OCI-LY3 (cell line): ENCODE measurements around the gene LYPD5.
A peak's percentile ranks its signal among the peaks of the same experiment; 100 is the strongest.

Experiments used
- H2AFZ ChIP-seq: fragments of 200-600, 300-600 bp; shearing (Covaris generic); 2 replicates; pipeline ENCODE4 v1.6.0; 2014; ENCODE audit warnings: antibody characterized with exemption, low read depth, low read length
- H3K27ac ChIP-seq: fragments of 200-600, 300-600 bp; sonication (generic); 2 replicates; pipeline ENCODE4 v1.5.1; 2014; ENCODE audit warnings: mild to moderate bottlenecking, low read length, moderate library complexity, mixed read lengths
- H3K27me3 ChIP-seq: fragments of 200-600, 300-600 bp; sonication (generic); 2 replicates; pipeline ENCODE4 v1.6.1; 2014; ENCODE audit warnings: low read depth, low read length, mixed read lengths
- H3K36me3 ChIP-seq: fragments of 200-600, 300-600 bp; sonication (generic); replicated peaks from 2 replicates; pipeline ENCODE3; 2014; ENCODE audit warnings: low read depth, low read length, mixed read lengths
- H3K4me1 ChIP-seq: fragments of 300-600, 200-600 bp; sonication (generic); 2 replicates; pipeline ENCODE4 v1.6.1; 2014; ENCODE audit warnings: low read length, mixed read lengths
- H3K4me2 ChIP-seq: fragments of 200-600, 300-600 bp; sonication (generic); 2 replicates; pipeline ENCODE4 v1.6.1; 2014; ENCODE audit warnings: low read length, mixed read lengths
- H3K4me3 ChIP-seq: fragments of 300-600, 200-600 bp; sonication (generic); 2 replicates; pipeline ENCODE4 v1.5.1; 2014; ENCODE audit warnings: antibody characterized with exemption, mild to moderate bottlenecking, low read length, moderate library complexity
- H3K79me2 ChIP-seq: fragments of 300-600, 200-600 bp; shearing (Covaris generic); 2 replicates; pipeline ENCODE4 v1.6.1; 2014; ENCODE audit warnings: mild to moderate bottlenecking, low read length, mixed read lengths
- H3K9ac ChIP-seq: fragments of 300-600, 200-600 bp; shearing (Covaris generic); 2 replicates; pipeline ENCODE4 v1.6.0; 2014; ENCODE audit warnings: mild to moderate bottlenecking, low read length, moderate library complexity
- H3K9me3 ChIP-seq: fragments of 200-600, 300-600 bp; shearing (Covaris generic); 2 replicates; pipeline ENCODE4 v1.6.1; 2014; ENCODE audit warnings: low read length, mixed read lengths; ENCODE audit not compliant: insufficient read depth
- H4K20me1 ChIP-seq: fragments of 200-600, 300-600 bp; sonication (generic); 2 replicates; pipeline ENCODE4 v1.6.1; 2016; ENCODE audit warnings: low read length, mixed read lengths; ENCODE audit not compliant: insufficient read depth
- EZH2phosphoT487 ChIP-seq: fragments of 200-600 bp; shearing (Covaris generic); IDR thresholded peaks from 2 replicates; pipeline ENCODE4 v1.6.1; 2018; ENCODE audit warnings: antibody characterized with exemption, mixed run types, low read depth
- TF ChIP-seq, protein P1 (sequence below): fragments of 200-600, 300-600 bp; sonication (generic); IDR thresholded peaks from 2 replicates; pipeline ENCODE4 v1.5.1; 2014; ENCODE audit warnings: antibody characterized with exemption, low read length, low read depth

LYPD5 gene

GRCh38 chr19:43789029-43789428 lies 13.2 kb downstream of the LYPD5 start:
- Histone ChIP-seq H3K27ac (no peak overlapping the region), H2AFZ (no peak overlapping the region), H3K9ac (no peak overlapping the region), H3K36me3 (no peaks in the 10 kb centered on the region), H3K9me3 (no peaks in the 10 kb centered on the region), H3K4me3 (no peak overlapping the region), H4K20me1 (no peaks in the 10 kb centered on the region), H3K27me3 (no peaks in the 10 kb centered on the region), H3K4me2 (no peak overlapping the region), H3K79me2 (no peaks in the 10 kb centered on the region), H3K4me1 (peaks cover 18% of the 10 kb centered on the region)
- TF ChIP-seq, protein P1, sequence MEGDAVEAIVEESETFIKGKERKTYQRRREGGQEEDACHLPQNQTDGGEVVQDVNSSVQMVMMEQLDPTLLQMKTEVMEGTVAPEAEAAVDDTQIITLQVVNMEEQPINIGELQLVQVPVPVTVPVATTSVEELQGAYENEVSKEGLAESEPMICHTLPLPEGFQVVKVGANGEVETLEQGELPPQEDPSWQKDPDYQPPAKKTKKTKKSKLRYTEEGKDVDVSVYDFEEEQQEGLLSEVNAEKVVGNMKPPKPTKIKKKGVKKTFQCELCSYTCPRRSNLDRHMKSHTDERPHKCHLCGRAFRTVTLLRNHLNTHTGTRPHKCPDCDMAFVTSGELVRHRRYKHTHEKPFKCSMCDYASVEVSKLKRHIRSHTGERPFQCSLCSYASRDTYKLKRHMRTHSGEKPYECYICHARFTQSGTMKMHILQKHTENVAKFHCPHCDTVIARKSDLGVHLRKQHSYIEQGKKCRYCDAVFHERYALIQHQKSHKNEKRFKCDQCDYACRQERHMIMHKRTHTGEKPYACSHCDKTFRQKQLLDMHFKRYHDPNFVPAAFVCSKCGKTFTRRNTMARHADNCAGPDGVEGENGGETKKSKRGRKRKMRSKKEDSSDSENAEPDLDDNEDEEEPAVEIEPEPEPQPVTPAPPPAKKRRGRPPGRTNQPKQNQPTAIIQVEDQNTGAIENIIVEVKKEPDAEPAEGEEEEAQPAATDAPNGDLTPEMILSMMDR = no peak
- no peak for TF ChIP-seq EZH2phosphoT487

- H3K4me1 ChIP-seq = peaks cover 39% of the 10 kb centered on the region
- no peak overlapping the region for H3K4me3 ChIP-seq
- H3K27ac ChIP-seq = no peak overlapping the region
- no peak overlapping the region for H3K9ac ChIP-seq
- H3K9me3 ChIP-seq = no peaks in the 10 kb centered on the region
- no peak overlapping the region for H3K4me2 ChIP-seq
- H3K36me3 ChIP-seq = no peaks in the 10 kb centered on the region
- no peaks in the 10 kb centered on the region for H3K27me3 ChIP-seq
- no peak overlapping the region for H2AFZ ChIP-seq
- TF ChIP-seq, protein P1 = no peak
- no peak for TF ChIP-seq EZH2phosphoT487
- H4K20me1 ChIP-seq = no peaks in the 10 kb centered on the region
- 0 out of 2 replicates have a peak, but pooled peaks cover under 1% of the 10 kb centered on the region for H3K79me2 ChIP-seq
Observed at GRCh38 chr19:43786665-43787064, 15.6 kb downstream of the LYPD5 start.

DNA sequence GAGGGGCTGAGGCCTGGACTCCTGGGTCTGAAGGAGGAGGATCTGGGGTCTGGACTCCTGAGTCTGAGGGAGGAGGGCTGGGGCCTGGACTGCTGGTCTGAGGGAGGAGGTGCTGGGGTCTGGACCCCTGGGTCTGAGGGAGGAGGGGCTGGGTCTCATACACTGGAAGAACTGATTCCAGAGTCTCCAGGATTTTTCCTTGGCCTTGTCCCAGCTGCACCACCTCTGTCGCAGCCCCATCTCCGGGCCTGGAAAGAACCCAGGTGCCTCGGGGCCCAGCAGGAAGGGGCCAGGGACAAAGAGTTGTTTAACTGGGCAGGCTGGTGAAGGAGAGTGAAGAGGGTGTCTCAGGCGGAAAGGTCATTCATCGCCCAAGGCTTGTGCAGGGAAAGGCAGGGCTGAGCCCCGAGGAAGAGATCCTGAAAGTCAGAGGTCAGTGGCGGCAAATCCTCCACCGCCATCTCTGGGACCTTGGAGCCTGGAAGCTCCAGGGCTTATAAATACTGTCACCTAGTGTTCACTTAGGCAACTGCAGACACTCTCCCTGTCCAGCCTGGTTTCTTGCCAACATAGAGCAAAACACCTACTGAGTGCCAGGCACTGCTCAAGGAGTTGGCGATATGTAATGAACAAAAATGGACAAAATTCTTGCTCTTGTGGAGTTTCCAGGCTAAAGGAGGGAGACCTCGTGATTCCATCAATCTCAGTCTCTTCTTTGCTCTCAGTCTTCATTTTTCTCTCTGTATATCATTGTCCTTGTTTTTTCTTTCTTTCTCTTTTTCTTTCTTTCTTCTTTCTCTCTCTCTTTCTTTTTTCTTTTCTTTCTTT lies 17.1 kb downstream of the LYPD5 start:
- H3K27me3 ChIP-seq = no peaks in the 10 kb centered on the region
- H3K9ac ChIP-seq = peak overlapping the region; percentile 77
- peaks cover 14% of the 10 kb centered on the region for H3K79me2 ChIP-seq
- H3K36me3 ChIP-seq = no peaks in the 10 kb centered on the region
- H3K4me1 ChIP-seq = peaks cover 40% of the 10 kb centered on the region
- H3K9me3 ChIP-seq = no peaks in the 10 kb centered on the region
- peak overlapping the region; percentile 85 for H3K27ac ChIP-seq
- H2AFZ ChIP-seq = peak overlapping the region; percentile 92
- peak overlapping the region; percentile 62 for H3K4me3 ChIP-seq
- TF ChIP-seq, protein P1 = peak; percentile 97
- TF ChIP-seq EZH2phosphoT487 = no peak
- no peaks in the 10 kb centered on the region for H4K20me1 ChIP-seq
- peak overlapping the region; percentile 83 for H3K4me2 ChIP-seq

GRCh38 chr19:43784241-43784980 lies 17.8 kb downstream of the LYPD5 start:
- TF ChIP-seq EZH2phosphoT487 = no peak
- TF ChIP-seq, protein P1 = no peak
- H3K27me3 ChIP-seq = no peaks in the 10 kb centered on the region
- H3K4me3 ChIP-seq = peak overlapping the region; percentile 62
- peaks cover 40% of the 10 kb centered on the region for H3K4me1 ChIP-seq
- H3K9ac ChIP-seq = peak overlapping the region; percentile 77
- H3K27ac ChIP-seq = peak overlapping the region; percentile 85
- H3K4me2 ChIP-seq = peak overlapping the region; percentile 83
- peak overlapping the region; percentile 85 for H2AFZ ChIP-seq
- H3K36me3 ChIP-seq = peaks cover 4% of the 10 kb centered on the region
- peaks cover 4% of the 10 kb centered on the region for H4K20me1 ChIP-seq
- no peaks in the 10 kb centered on the region for H3K9me3 ChIP-seq
- peaks cover 22% of the 10 kb centered on the region for H3K79me2 ChIP-seq
